K562 (cell line): ENCODE measurements around the gene IQSEC3. TPM values are rescaled to one million over a fixed set of nuclear protein-coding genes. Genes with fewer than 3 reads are reported as not detected.

ENCODE experiments used
- ATAC-seq: fragments of 200-7000 bp; cut with Tn5 transposase; 3 replicates; pipeline ENCODE4 v1.9.1; 2020; ENCODE audit warnings: moderate library complexity
- BruUV-seq: library from RNA; stranded (reverse); fragments of 400-500 nt; replicated peaks from 2 replicates; lab custom pipeline; 2021; lab: Mats Ljungman, UMichigan
- CTCF ChIA-PET: fragments of 300-600 bp; formaldehyde crosslinking; extraction: SDS; loops from one replicate; lab custom pipeline; 2021; ENCODE audit warnings: low intra/inter-chr PET ratio; lab: Yijun Ruan, JAX
- POLR2A ChIA-PET: fragments of 300-600, 350-650 bp; sonication (Branson Sonifier 250); formaldehyde crosslinking; extraction: SDS; loops from one replicate; lab custom pipeline; 2021; ENCODE audit warnings: antibody characterized with exemption, inconsistent platforms; lab: Yijun Ruan, JAX
- DNase-seq, 4 experiments: peaks; one replicate each; pipeline versions ENCODE4 v3.0.0 to v3.0.0-alpha.2; 2011 to 2018; ENCODE audit warnings: low spot score in 3 of 4, mixed read lengths in 3 of 4; ENCODE audit errors: extremely low read depth in 1 of 4
- FAIRE-seq: peaks from 2 replicates; lab custom pipeline; 2011; peaks lifted over from hg19 to GRCh38; lab: Jason Lieb, UNC
- H2AFZ ChIP-seq: 2 replicates; pipeline ENCODE4 v1.6.0; 2011; ENCODE audit warnings: low read depth, low read length, control low read depth, inconsistent platforms
- H3K27ac ChIP-seq: fragments of 200-600 bp; 3 replicates; pipeline ENCODE4 v1.8.0; 2011; ENCODE audit warnings: low read depth, mild to moderate bottlenecking, control low read depth, inconsistent platforms, low read length, moderate library complexity, mixed read lengths; ENCODE audit errors: extremely low read depth
- H3K27me3 ChIP-seq, 2 experiments: fragments of 300-600 bp in 1 of 2; 2 replicates in 1 of 2; 3 replicates in 1 of 2; pipeline versions ENCODE4 v1.6.0 to v1.8.0; 2011; ENCODE audit warnings: inconsistent platforms in 2 of 2, low read length in 2 of 2, mild to moderate bottlenecking in 1 of 2, mixed read lengths in 1 of 2, moderate library complexity in 1 of 2; ENCODE audit not compliant: control insufficient read depth in 2 of 2, insufficient read depth in 2 of 2
- H3K36me3 ChIP-seq: fragments of 300-600 bp; 3 replicates; pipeline ENCODE4 v1.8.0; 2011; ENCODE audit warnings: mild to moderate bottlenecking, low read length, inconsistent platforms; ENCODE audit not compliant: control insufficient read depth, insufficient read depth
- H3K4me1 ChIP-seq, 2 experiments: fragments of 200-600 bp in 1 of 2; replicated peaks in 1 of 2; 2 replicates in 1 of 2; 3 replicates in 1 of 2; pipeline versions ENCODE4 v1.5.1 to v1.8.0; 2011; ENCODE audit warnings: inconsistent platforms in 2 of 2, low read length in 2 of 2, mild to moderate bottlenecking in 1 of 2, mixed read lengths in 1 of 2, moderate library complexity in 1 of 2; ENCODE audit not compliant: control insufficient read depth in 2 of 2, insufficient read depth in 2 of 2
- H3K4me2 ChIP-seq: 2 replicates; pipeline ENCODE4 v1.6.1; 2011; ENCODE audit warnings: low read length, control low read depth, inconsistent platforms, mixed read lengths; ENCODE audit not compliant: insufficient read depth
- H3K4me3 ChIP-seq: fragments of 200-600 bp; sonication (generic), shearing (Covaris generic); 2 replicates; pipeline ENCODE4 v1.5.1; 2016; ENCODE audit warnings: control low read depth, inconsistent platforms
- H3K79me2 ChIP-seq: fragments of 200-600 bp; 3 replicates; pipeline ENCODE4 v1.8.0; 2011; ENCODE audit warnings: low read length, inconsistent platforms; ENCODE audit not compliant: control insufficient read depth, insufficient read depth
- H3K9ac ChIP-seq, 2 experiments: 2 replicates each; pipeline versions ENCODE4 v1.6.0 to v1.6.1; 2011; ENCODE audit warnings: low read depth in 2 of 2, low read length in 2 of 2, control low read depth in 1 of 2, inconsistent platforms in 1 of 2, mild to moderate bottlenecking in 1 of 2, mixed read lengths in 1 of 2; ENCODE audit not compliant: insufficient read depth in 1 of 2
- H3K9me1 ChIP-seq: one replicate; pipeline ENCODE4 v1.6.0; 2011; ENCODE audit warnings: inconsistent platforms, mild to moderate bottlenecking, low read length, moderate library complexity; ENCODE audit not compliant: control insufficient read depth, insufficient read depth
- H3K9me3 ChIP-seq: replicated peaks from 2 replicates; pipeline ENCODE4 v1.5.1; 2011; ENCODE audit warnings: low read depth, low read length, inconsistent platforms; ENCODE audit not compliant: control insufficient read depth, insufficient read depth
- H4K20me1 ChIP-seq: replicated peaks from 2 replicates; pipeline ENCODE4 v1.6.1; 2011; ENCODE audit warnings: low read length, inconsistent platforms, mixed read lengths; ENCODE audit not compliant: control insufficient read depth, insufficient read depth
- PBX2 ChIP-seq, 2 experiments: IDR thresholded peaks in 1 of 2; conservative IDR thresholded peaks in 1 of 2; 2 replicates each; pipeline ENCODE4 v1.6.1; 2016; ENCODE audit warnings: low read depth in 2 of 2, mild to moderate bottlenecking in 1 of 2, missing compliant biosample characterization in 1 of 2, missing genetic modification characterization in 1 of 2, moderate library complexity in 1 of 2
- ZFP36 ChIP-seq: fragments of 150-350 bp; IDR thresholded peaks from 2 replicates; pipeline ENCODE4 v1.6.1; 2018; ENCODE audit warnings: low read length, low read depth; ENCODE audit not compliant: partially characterized antibody
- ZNF436 ChIP-seq: fragments of 250-450, 450-650 bp; sonication (Bioruptor Pico); formaldehyde crosslinking; IDR thresholded peaks from 2 replicates; pipeline ENCODE4 v1.7.0; 2020; ENCODE audit warnings: mild to moderate bottlenecking
- WGBS: fragments of 100-300 bp; shearing (Covaris generic); methylation state at CpG from one replicate; pipeline ENCODE4 v1.1.6; 2016; ENCODE audit warnings: low coverage, mixed read lengths; ENCODE audit not compliant: insufficient coverage; ENCODE audit errors: missing lambda C conversion rate; 5-methylcytosine and 5-hydroxymethylcytosine counted together
- in situ Hi-C: fragments of 300-500 bp; cut with MboI; formaldehyde crosslinking; loops from 4 replicates; pipeline ENCODE4 v1.15.0; 2018; ENCODE audit warnings: inconsistent platforms, mixed read lengths
- intact Hi-C: fragments of 100-400 bp; cut with micrococcal nuclease; formaldehyde crosslinking; loops from 2 replicates; pipeline ENCODE4 v1.14.2; 2022
- polyA plus RNA-seq, 8 experiments: library from polyadenylated mRNA; depleted of rRNA in 4 of 8; stranded (reverse) in 5 of 8; unstranded in 3 of 8; fragments of >200 nt; fragmentation: Nextera tagmentation in 2 of 8; fragmentation: Illumina TruSeq in 1 of 8; extraction: Ambion mirVana in 2 of 8; extraction: Trizol in 1 of 8; gene quantifications; 2 replicates each; pipeline versions ENCODE4 v1.2.1 to v1.2.3, GENCODE V29; 2011 to 2014; ENCODE audit warnings: inconsistent platforms in 1 of 8, missing spikeins in 1 of 8
- total RNA-seq, 7 experiments: library from RNA; depleted of rRNA in 6 of 7; stranded (reverse); fragments of >200 nt in 6 of 7; fragmentation: Illumina TruSeq in 2 of 7; extraction: Trizol in 2 of 7; gene quantifications; 2 replicates each; pipeline versions ENCODE4 v1.2.1 to v1.2.3, GENCODE V29; 2011 to 2021; ENCODE audit warnings: low replicate concordance in 1 of 7

The IQSEC3 gene
- total and polyA plus RNA-seq, 9 of the 15 experiments (the other 6 are each of a cell fraction or from before 2014, with no cell fraction given) = under 0.01 to 0.25 (median 0.08) TPM; not detected in 3

- Histone ChIP-seq H4K20me1 (peaks cover 3% of the 10 kb centered on the region; the same call in 1 of the 2 replicates), H3K4me1 (peaks cover 0 to 6% of the 10 kb centered on the region in 2 experiments; a peak in 2 of 5 replicates), H3K9me1 (no peaks in the 10 kb centered on the region), H3K9me3 (no peaks in the 10 kb centered on the region), H3K9ac (no peak overlapping the region), H3K27ac (no peak overlapping the region), H2AFZ (no peak overlapping the region), H3K79me2 (no peaks in the 10 kb centered on the region), H3K36me3 (no peaks in the 10 kb centered on the region), H3K4me3 (no peak overlapping the region), H3K27me3 (peaks cover 14 to 52% of the 10 kb centered on the region in 2 experiments; a peak in 4 of 5 replicates), H3K4me2 (no peak overlapping the region)
- CTCF ChIA-PET = no interaction called here
- BruUV-seq = no TSS peak
- TF ChIP-seq ZNF436 (CRISPR knock-in tag) (0 out of 2 replicates have a peak, but pooled peaks have one; percentile 38), ZFP36 (peak; percentile 73), PBX2 (CRISPR knock-in tag; IDR thresholded peaks at IDR 0.05; ENCODE audit: low read depth) (no peak), PBX2 (tag; conservative IDR thresholded peaks at IDR 0.05; ENCODE audit: low read depth) (no peak)
- in situ Hi-C loops = no loop called here
- WGBS = 0% methylated on average over 5 of the region's 6 CpGs
- DNase-seq (no peak), FAIRE-seq (no peak), ATAC-seq (no peak)
- intact Hi-C loops = no loop called here
- POLR2A ChIA-PET = no interaction called here
Observed at GRCh38 chr12:189622-189962, 123.0 kb downstream of the IQSEC3 start.
